ENCODE measurements around the gene GPR171.

Gene GPR171

DNA sequence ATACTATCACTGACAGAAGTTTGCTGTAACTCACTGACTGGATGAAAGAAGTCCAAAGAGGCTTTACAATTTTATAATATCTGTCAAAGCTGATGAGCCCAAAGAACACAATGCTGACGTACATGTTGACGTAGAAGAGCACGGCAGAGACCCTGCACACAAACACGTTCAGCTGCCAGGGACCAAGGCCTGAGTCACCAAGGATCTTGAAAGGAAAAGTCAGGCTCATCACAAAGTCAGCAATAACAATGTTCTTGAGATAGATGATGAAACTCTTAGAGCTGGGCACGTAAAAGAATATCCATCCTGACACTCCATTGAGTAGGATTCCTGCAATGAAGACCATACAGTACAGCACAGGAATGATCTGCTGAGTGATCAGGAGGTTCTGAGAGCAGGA, 10.9 kb upstream of the GPR171 start:
- no peak for DNase-seq (ENCODE audit: low read depth)

DNA sequence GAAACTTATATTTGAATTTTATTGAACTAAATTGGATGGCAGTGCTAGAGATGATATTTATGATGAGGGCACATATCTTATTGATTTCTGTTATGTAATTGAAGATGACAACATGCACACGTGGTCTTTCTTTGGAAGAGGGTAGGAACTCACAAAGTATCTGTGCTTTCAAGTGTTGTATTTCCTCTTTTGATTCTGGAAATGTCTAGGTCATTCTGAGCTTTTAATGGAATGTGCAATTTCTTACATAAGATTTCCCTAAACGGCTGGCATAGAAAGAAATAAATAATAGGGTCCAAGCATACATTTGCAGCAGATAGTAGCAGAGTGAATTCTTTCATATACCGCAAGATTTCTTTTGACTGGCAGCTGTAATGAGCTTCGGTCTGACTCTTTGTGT, 10.1 kb upstream of the GPR171 start:
- no peak for DNase-seq (ENCODE audit: low read depth)

DNA sequence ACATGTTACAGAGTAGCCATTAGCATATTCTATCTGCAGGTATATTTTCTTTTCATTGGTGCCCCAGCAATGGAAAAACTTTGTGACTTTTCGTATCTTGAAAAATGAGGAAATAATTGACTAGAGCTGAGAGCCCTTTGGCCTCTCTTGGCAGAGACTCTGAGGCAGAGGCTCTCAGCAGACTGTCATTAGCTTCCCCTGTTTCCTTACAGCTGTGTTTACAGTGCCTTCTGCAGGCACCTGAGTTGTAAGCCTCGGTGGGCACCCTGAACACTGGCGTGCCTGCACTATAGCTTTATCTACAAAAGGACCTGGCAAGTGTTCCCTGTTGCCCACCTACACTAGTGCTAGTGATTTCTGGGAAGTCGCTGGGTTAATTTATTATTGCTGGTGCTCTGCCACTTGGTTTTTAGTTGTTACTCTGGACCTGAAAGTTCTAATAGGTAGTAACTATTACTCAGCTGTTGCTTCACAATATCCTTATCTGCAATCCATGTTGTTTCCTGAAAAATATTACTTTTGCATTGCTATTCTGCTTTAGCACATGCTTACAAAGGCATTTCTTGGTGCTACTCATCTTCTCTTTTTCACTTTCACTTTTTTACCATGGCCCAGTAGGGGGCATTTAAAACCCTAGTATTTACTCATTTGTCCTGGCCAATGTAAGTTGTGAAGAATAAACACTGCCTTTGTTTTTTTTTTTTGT, 7.8 kb upstream of the GPR171 start:
- no peak for DNase-seq (ENCODE audit: low read depth)

DNA sequence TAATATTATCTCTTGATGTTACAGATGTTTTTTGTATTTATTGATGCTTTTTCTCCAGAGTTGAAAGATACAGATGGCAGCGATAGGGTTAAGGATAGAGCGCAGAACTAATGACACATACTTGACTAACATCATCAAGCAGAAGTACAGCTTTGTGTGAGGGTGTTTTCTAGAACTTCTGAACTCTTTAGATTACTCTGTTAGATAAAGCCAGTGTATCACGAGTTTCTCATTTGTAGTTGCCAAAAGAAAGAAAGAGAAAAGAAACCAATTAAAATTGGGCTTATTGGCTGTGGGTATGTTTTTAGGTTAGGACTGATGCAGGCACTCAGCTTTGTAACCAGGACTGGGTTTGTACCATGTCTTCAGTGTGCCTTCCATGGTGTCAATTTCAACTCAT, 6.6 kb upstream of the GPR171 start:
- DNase-seq (ENCODE audit: low read depth) = no peak

DNA sequence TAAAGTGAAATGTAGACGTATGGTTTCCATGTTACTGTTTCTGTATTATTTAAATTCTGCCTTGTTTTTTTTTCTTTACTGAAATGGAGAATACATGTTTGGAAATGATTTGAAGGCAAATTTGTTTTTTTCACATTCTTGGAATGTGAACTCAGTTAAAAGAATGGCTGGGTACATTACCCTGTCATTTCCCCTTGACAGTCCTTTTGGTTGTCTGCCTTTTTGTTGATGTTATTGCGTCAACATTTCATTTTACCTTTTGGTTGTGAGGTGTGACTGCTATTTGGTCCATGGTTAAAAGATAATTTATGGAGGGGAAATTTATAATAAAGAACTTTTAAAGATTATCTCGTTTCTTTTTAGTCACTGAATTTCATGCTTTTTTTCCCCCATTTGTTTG, 3.2 kb upstream of the GPR171 start:
- DNase-seq (ENCODE audit: low read depth) = no peak

DNA sequence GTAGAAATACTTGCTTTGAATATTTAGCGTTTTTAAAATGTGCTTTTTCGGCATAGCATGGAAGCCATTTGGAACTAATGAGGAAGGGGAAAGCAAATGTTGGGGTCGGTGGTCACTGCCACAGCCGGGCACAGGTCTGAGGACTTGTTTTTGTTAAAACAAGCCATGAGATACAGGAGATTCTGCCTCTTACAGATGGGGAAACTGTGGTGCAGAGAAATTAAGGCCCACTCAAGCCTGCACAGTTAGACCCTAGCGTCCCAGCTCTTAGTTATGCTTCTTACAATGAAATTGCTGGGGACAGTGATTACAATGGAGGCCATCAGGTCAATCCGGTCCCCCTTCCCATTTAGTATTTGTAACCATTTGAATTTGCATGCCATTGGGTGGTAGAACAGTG, 2.5 kb upstream of the GPR171 start:
- no peak for DNase-seq (ENCODE audit: low read depth)

DNA sequence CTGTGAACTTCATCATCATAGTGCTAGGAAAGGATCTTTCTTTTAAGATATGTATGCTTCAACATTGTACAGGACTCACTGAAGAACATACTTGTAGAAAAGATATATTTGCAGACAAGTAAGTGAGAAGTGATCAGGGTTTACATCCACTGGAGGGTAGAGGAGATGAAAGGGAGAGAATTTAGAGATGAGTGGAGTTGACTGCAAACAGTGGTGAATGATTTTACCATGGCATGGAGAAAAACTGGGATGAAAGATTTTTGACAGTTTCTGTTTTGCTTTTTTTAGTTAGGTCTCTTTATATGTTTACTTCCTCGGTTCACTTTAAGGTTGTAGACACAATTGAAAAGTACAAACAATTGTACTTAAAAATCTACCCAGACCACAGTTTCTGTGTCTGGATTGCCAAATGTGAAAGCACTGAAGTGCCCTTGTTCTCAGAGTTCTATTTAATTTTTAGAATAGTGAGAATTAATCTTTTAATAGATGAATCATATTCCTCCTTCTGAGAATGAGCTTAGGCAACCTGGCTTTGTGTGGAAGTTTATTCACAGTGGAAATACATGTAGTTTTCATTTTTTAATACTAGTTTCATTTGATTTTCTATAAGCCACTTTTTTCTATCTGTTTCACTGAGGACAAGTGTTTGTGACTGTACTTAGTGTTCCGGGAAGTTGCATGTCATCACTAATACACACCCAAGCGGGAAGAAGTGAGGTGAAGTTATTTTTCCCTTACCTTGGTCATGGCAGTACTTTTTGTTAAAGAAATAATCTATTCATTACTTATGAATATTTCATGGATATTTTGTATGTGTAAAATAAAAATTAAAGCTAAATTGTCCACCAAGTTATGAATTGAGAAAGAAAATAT, 1.8 kb upstream of the GPR171 start:
- no peak for DNase-seq (ENCODE audit: low read depth)

DNA sequence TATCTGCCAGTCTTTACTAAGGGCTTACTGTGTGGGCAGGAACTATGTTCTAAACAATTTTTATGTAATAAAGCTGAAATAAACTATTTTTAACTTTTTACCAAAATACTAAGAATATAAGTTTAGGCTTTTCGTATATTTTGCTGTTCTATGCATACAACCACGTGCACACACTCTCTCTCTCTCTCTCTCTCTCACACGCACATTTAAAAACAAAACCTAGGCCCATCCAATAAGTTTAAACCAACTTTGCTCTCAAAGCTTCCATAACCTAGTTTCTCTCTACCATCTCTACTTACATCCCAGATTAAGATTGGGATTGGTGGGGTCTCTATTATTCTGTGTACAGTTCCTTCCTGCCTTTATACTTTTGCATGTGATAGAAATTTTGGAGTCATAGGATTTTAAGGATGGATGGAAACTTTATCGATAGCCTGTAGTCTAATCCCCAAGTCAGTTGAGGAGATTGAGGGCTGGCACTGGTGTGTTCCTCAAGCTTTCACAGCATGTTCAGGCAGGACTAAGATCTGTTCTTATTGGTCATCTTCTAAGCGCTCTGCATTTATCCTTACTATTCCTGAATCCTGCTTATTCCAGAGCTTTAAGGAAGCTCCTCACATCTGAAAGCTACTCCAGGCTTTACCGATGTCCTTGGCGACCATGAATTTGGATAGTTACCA, 1.8 kb downstream of the GPR171 start:
- DNase-seq (ENCODE audit: low read depth) = no peak

DNA sequence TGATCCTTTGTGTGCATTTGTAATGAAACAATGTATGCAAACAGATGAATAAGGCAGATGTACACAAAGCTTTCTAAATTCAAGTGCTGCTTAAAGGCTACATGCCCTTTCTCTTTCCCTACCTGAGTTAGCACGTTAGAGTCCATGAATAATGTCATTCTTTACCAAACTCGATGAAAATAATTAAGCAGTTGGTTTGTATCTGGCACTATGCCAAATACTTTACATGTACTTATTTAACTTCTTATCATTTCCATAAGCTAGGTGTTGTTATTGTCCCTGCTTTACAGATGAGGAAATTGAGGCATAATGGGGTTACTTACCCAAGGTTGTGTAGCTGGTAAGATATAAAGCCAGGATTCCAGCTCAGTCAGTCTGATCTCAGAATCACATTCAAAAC, 2.4 kb downstream of the GPR171 start:
- no peak for DNase-seq (ENCODE audit: low read depth)

DNA sequence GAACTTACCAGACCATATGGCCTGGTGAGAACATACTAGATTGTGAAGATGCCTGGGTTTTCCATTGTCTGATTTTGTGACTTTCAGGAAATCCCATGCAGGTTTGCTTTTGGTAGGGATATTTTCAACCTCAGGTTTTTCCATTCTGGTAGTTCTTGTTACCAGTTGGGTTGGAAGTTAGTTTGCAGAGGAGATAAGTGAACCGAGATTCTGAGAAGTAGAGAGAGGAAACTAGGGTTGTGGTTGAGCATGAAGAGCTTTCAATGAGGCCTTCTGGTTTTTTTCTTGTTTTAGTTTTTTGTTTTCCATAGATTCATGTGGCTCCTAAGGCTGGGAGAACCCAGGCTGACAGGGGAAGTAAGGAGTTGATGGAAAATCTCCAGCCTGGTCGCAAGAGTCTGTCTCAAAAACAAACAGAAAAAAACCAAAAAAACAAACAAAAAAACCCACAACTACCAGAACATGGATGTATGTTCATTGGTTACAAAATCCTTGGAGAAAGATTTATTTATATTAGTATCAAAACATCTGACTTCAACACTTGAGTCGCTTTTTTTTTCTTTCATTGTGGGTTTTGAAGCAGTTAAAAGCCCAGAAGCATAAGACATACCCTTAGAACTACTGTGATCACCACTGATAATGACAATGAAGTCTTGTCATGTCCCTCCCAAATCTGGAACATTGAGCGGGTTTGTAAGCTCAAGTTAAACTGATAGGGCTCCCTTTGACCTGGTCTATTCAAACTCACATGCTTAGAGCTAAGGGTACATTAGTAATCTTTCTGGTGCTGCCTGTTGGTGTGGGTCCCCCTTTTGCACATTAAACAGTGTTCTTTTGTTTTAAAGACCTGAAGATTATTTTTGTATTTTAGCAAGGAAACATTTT, 3.2 kb downstream of the GPR171 start:
- DNase-seq (ENCODE audit: low read depth) = no peak

DNA sequence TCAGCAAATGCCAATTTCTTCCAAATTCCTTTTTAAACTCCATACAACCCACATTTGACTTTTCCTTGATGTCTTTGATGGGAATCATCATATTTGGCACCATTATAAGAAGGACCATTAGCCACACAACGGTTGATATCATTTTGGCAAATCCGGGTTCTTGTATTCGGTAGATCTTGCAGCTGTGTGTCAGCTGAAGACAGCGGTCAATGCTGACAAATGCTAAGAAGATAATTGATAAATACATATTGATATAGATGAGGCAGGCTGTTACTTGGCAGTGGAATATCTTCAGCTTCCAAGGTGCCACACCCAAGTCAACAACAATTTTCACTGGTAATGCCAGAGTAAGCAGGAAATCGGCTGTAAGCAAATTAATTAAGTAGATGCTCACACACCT, 4.2 kb downstream of the GPR171 start:
- no peak for DNase-seq (ENCODE audit: low read depth)

DNA sequence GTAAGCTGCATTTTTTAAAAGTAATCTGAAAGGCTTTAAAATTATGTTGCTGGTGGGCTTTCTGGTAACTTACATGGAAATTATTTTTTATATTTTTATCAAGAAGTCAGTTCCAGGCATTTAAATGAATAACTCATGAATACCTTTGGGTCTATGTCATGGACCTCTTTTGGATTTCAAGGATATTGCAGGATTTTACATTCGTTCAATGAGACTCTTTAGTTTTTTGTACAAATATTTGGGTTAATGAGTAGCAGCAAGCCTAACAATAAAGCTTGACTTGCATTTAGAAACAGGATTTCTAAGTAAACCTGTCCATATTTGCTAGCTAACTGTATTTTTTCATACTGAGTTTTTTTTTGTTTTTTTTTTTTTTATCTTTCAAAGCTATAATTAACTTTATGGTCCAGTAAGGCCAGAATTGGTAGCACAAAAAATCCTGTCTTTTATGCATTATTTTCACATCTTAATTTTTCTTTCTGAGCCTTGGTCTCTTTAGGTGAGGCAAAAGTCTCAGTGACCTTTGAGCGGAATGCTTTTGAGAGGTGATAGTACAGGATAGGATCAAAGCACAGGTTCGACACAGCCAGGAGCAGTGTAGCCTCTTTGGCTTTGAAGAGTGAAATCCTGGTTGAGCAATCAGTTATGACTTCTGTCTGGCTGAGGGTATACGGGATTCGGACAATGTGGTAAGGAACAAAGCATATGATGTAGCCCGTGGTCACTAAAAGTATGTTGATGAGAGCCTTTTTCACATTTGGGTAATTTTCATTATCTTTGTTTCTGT, 4.8 kb downstream of the GPR171 start:
- no peak for DNase-seq (ENCODE audit: low read depth)

DNA sequence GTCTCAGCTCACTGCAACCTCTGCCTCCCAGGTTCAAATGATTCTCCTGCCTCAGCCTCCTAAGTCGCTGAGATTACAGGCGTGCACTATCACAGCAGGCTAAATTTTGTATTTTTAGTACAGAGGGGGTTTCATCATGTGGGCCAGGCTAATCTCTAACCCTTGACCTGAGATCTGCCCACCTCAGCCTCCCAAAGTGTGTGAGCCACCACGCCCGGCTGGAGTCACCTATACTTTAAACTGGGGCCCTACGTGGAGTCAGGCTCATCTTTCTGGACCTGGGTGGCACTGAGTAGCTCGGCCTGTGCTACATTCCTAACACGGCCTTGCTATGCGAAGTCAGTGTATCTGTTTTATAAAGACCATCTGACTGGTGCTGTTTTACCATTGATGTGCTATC, 5.8 kb downstream of the GPR171 start:
- DNase-seq (ENCODE audit: low read depth) = no peak

DNA sequence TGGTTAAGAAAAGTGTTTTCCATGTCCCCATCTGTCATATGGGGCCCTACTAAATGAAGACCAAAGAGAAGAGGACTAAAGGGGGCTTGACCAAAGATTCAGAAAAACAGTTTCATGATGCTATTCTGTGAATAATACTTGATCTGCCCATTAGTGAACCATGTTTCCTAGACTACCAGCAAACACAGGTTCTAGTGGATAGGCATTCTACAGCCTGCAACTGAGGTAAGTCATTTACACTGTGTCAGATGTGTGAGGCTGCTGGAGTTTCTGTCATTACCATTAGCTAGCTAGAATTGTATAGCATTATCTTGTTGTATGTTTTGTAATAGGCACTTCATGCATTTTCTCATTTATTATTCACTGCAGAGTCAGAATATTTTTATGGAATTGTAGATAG, 6.6 kb downstream of the GPR171 start:
- DNase-seq (ENCODE audit: low read depth) = no peak

DNA sequence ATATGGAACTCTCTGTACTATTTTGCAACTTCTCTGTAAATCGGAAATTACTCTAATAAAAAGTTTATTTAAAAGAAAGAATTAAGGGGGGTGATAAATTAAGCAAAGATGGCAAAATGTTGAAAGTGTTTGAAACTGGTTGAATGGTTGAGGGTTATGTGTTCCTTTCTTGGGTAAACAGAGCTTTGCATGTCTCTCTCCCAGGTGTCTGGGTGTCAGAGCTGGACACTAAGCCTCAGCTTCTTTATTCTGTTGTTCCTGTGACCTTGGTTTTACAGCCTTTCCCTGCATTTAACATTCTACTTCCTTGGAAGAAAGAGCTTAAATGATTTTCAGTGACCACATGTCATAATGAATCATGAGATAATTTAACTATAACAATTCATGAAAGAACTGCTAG, 7.2 kb downstream of the GPR171 start:
- DNase-seq (ENCODE audit: low read depth) = no peak

DNA sequence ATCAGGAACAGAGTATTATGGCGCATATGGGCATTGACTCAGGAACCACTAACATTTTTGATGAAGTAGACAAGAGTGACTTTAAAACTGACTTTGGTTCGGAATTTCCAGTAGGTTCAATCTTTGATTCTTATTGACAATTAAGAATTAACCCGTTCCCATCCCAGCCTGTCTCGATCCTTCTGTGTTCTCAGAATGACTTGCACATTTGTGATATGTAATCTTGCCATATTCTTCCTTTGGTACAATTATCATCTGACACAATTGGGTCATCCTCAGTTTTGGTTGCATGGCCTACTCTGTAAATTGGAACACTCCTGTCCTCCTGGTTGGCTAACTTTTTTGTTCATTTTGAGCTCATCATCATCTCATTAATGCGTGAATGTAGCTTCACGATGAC, 10.5 kb downstream of the GPR171 start:
- DNase-seq (ENCODE audit: low read depth) = no peak

DNA sequence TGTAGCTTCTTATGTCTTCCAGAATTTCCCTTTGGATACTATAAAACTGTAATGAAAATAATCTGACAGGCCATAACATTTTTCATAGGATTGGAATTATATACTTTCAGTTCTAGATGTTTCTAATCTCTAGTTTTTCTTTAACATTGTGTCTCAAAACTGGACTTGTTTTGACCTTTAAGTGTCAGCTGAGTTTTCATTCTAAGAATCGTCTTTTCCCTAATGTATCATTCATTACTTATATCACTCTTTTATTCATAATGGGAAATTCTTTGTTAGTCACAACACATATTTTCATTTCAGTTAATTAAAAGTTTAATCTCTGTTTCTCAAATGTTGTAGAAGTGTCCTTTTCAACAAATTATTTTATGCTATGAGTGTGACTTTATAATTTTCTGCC, 11.9 kb downstream of the GPR171 start:
- no peak for DNase-seq (ENCODE audit: low read depth)

DNA sequence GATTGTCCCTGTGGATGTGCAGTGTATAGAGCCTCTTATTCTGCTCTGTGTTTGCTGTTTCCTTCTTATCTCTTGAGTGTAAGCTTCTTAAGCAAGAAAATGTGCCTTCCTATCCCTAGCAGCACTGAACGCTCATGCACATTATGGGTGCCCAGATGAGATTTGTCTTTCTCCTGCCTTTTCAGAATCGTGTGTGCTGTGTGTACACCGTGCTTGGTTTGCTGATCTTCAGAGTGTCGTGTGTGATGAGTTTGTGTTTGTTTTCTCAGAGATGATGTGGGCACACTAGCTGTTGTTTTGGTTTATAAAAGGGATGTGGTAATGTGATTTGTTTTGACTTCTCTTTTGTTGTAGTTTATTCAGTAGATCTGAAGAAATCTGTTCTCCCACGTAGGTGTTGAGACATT, 19.7 kb downstream of the GPR171 start:
- no peak for DNase-seq (ENCODE audit: low read depth)

DNA sequence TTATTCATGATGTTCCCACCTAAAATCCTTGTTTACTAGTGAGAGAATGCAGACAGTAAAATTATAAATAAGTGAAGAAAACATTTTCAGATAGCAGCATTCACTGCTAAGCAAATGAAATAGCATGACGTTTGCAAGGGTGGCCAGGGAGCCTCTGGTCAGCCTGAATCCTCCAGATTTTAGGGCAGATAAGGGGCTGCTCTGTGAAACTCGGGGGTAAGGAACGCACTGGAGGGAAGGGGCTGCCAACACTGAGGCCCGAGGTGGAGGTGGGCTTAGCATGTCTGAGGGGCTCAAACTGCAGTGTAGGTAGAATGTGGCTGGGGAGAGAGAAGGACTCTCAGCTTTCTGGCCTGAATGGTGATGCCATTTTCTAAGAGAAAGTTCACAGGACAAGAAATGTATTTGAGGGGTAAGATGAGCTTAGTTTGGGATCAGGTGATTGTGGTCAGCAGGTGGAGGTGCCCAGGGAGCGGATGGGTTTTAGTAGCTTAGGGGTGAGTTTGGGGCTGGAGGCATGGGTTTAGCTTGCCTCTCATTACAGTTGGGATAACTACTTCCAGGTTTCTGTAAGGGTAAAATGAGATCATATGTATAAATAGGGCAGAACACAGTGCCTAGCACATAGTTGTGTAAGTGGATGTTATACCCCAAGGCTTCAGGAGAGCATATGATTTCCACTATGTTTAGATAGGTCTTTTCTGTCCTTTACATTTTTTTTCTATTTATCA, 20.5 kb downstream of the GPR171 start:
- DNase-seq (ENCODE audit: low read depth) = no peak

DNA sequence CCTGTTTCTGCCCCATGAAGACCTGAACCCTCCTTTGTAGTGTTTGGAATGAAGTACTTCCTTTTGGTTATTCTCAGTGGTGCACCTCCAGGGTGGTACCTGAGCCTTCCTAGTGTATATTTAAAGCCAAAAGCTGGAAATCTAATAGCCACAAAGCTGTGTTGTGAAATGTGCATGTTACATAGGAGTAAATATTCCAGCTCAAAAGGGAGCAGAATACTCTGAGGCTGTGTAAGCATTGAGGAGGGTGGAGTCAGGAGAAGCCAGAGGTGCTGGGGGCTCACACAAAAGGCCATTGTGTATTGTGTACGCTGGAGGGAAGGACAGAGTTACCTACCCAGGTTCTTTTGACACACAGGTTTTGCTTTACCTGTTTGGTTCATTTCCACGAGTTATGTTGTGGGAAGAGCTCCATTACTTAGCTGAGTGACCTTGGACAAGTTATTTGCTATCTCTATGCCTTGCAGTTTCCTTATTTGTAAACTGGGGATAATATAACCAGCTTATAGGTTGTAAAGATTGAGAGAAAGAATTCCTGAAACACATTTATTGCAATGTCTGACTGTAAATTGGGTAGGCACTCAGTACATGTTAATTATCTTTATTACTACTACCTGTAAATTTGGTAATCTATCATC, 24.7 kb downstream of the GPR171 start:
- DNase-seq (ENCODE audit: low read depth) = no peak

Data from activated T-helper 1 cell treated with Interleukin-2 at 50 U/mL for 16 hours (primary cell).